GM18873 (cell line): ENCODE data around the gene RBM10.
A peak's percentile ranks its signal among the peaks of the same experiment; 100 is the strongest.

Experiments used
- ATAC-seq: cut with Tn5 transposase; IDR thresholded peaks from one replicate; pipeline ENCODE4 v1.9.1; 2021; ENCODE audit warnings: mild to moderate bottlenecking, moderate library complexity, moderate number of reproducible peaks; ENCODE audit not compliant: unreplicated experiment, low FRiP score

RBM10 gene

GRCh38 chrX:47216393-47216925 lies 71.4 kb downstream of the RBM10 start:
- no peak for ATAC-seq

- no peak for ATAC-seq
Measured at GRCh38 chrX:47217121-47217851, 72.3 kb downstream of the RBM10 start.

- peak; percentile 90 for ATAC-seq
Measured at GRCh38 chrX:47217852-47218279, 72.8 kb downstream of the RBM10 start.

DNA sequence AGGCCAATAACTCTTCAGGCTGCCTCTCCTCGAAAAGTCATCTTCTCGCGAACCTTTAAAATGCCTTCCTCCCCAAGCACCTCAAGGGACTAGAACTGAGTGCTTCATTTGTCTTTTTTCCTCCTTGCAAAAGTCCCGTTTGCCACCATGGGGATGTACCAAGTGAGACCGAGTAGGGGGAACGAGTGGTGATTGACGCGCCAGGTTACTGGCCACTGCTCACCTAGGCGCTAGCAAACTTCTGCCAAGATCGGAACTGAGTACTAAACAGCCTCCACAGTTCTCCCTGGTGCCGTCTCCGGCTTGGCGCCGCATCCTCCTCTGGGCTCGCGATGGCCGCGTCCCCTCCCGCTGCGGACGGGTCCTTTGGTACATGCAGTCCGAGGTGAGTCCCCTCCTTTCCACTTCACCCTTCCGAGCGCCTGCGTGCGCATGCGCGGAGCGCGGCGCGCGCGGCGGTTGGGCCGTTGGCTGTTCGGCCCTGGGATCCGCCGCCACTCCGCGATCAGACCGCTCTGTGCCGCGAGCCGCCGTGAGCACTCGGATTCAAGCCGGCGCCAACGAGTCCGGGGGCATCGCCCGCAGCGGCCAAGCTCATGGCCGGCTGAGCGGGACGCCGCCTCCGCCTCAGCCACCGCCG lies 73.4 kb downstream of the RBM10 start, which contains the start of gene CDK16:
TSS of gene CDK16 (plus strand) at position 402 of the 640 bp plus-strand sequence. CDS start 4,877 bp downstream, outside the sequence.
- ATAC-seq: peak; percentile 35

GRCh38 chrX:47218920-47219815 lies 74.1 kb downstream of the RBM10 start:
- no peak for ATAC-seq

GRCh38 chrX:47221756-47222155 lies 76.7 kb downstream of the RBM10 start:
- no peak for ATAC-seq

GRCh38 chrX:47222751-47223350 lies 77.8 kb downstream of the RBM10 start:
- ATAC-seq: no peak

DNA sequence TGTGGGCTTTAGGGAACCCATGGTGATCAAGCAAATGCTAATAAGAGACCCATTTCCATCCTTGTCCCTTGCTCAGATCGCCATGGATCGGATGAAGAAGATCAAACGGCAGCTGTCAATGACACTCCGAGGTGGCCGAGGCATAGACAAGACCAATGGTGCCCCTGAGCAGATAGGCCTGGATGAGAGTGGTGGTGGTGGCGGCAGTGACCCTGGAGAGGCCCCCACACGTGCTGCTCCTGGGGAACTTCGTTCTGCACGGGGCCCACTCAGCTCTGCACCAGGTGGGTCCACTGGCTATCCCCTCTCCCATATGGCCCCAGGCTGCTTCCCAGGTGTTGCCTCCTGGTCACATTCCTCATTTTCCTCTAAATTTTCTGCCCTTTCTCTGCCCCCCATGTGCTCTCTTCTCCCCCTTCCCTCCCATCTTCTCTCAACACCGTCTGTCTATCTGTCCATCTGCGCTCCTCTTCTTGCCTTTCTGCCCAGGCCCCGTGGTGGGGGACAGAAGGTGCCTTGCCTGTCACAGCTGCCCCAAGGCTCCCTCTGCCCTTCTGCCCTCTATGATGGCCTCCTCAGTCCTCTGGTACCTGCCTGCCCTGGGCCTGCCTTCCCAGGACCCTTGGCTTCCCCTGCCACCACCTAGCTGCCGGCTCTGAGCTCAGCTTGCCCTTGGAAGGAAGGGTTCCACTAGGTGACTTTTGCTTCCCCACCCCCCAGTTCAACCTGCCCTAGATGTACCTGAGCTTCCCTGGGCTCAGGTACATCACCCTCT lies 78.6 kb downstream of the RBM10 start:
- ATAC-seq: no peak

DNA sequence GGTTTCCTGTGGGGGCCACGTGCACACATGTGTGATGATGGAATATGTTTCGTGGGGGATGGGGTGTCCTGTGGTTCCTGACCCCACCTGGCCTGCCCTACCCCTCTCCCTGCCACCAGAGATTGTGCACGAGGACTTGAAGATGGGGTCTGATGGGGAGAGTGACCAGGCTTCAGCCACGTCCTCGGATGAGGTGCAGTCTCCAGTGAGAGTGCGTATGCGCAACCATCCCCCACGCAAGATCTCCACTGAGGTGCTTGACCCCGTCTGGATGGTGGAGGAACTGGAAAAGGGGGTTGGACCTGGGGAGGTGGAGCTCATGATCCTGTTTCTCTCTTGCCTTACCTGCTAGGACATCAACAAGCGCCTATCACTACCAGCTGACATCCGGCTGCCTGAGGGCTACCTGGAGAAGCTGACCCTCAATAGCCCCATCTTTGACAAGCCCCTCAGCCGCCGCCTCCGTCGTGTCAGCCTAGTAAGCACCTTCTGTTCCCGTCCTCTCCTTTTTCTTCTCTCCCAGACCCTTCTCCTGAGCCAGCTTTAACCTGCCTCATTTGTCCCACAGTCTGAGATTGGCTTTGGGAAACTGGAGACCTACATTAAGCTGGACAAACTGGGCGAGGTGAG lies 79.4 kb downstream of the RBM10 start:
- no peak for ATAC-seq

DNA sequence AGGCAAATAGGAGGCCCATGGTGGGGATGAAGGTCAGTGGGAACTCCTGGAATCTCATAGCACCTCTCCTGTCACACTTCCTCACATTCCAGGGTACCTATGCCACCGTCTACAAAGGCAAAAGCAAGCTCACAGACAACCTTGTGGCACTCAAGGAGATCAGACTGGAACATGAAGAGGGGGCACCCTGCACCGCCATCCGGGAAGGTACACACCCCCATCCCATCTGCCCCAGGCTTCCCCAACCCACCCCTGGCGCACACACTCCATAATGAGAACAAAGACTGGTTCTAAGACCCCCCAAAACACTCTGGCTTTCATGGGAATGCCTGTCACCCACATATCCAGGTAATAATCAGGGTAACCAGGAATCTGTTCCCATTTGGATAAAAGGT lies 79.9 kb downstream of the RBM10 start:
- ATAC-seq: no peak

DNA sequence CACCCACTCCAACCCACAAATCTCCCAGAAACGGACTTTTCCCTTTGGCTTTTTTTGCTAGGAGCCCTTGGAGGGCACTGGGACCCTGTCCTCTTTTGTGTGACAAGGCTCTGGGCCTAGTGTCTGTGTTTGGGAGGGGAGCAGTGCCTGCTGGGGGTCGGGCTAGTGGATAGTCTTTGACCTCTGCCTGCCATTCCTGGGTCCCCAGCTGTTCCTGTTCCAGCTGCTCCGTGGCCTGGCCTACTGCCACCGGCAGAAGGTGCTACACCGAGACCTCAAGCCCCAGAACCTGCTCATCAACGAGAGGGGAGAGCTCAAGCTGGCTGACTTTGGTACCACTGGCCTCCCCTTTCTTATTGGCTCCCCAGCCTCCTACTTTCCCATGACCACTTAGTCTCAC lies 81.0 kb downstream of the RBM10 start:
- ATAC-seq: no peak

DNA sequence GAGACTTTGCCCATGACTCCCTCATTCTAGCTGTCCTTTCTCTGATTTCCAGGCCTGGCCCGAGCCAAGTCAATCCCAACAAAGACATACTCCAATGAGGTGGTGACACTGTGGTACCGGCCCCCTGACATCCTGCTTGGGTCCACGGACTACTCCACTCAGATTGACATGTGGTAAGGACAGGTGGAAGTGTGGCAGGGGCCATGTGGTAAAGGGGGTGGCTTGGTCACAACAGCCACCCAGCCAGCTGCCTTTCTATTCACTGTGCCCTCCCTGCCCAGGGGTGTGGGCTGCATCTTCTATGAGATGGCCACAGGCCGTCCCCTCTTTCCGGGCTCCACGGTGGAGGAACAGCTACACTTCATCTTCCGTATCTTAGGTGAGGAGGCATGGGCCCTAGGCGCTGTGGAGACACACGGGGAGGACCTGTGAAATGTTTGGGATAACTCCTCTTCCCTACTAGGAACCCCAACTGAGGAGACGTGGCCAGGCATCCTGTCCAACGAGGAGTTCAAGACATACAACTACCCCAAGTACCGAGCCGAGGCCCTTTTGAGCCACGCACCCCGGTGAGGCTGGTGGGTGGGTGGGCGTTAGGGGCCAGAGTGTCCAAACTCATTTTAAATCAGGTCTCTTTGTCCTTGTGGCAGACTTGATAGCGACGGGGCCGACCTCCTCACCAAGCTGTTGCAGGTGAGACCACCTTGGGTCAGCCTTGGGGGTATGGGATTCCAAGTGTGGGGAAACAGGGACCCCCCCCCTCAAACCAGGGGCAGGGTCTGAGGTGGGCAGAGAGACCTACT lies 81.7 kb downstream of the RBM10 start:
- ATAC-seq: no peak

GRCh38 chrX:47227334-47227583 lies 82.2 kb downstream of the RBM10 start:
- no peak for ATAC-seq

DNA sequence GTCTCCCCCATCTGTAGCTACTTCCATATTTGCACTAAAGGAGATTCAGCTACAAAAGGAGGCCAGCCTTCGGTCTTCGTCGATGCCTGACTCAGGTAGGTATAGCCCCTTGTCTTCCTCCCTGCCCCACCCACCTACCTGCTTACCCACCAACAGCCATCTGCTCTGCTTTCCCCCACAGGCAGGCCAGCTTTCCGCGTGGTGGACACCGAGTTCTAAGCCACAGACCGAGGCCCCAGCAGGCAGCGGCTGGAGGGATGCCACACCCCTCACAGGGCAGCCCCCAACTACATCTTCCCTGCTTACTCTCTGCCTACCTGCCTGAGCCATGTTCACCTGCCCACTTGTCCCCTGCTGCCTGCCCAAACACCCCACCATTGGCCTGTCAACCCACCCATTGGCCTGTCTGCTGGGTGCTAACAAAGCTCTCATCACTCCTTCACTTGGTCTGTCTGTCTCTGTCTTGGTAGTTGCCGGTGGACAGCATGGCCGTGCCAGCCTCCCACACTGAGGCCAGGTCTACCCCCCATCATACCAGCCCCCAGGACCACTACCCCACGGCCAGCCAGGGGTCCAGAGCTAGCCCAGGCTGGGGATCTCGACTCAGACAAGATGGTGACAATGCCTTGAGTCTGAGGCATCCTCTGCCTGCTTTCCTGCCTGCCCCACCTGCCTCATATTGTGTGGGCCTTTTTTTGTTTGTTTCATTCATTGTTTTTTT lies 83.7 kb downstream of the RBM10 start:
- no peak for ATAC-seq

GRCh38 chrX:47229427-47229826 lies 84.4 kb downstream of the RBM10 start:
- no peak for ATAC-seq

GRCh38 chrX:47230136-47230868 lies 85.3 kb downstream of the RBM10 start:
- no peak for ATAC-seq

DNA sequence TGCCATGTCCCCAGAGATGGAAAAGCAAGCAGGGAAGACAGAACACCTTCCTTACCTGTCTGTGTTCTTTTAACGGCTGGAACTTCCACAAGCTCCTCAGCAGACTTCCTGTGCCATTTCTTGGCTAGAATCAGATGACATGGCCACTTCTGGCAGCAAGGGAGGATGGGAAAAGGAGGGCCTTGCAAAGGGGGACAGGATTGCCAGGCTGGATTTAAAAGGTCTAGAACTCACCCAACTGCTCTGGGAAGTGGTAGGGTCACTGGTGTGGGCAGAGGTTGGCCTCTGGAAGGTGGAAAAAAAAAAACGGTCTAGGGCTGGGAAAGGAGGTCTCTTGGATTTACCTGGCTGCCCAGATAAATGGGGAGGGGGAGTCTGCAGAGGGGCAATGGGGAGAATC lies 86.1 kb downstream of the RBM10 start:
- ATAC-seq: no peak
